ENCODE results near the gene FAM171A2. TPM values are rescaled to one million over a fixed set of nuclear protein-coding genes. Genes with fewer than 3 reads are reported as not detected.
A peak's percentile ranks its signal among the peaks of the same experiment; 100 is the strongest.

The FAM171A2 gene
- total RNA-seq, 4 donors from 2014 or later = 1.0 to 8.1 (median 5.2) TPM

- 70 to 72% methylated on average over 39 to 51 of the region's 77 CpGs for WGBS, 2 donors
- Histone ChIP-seq H3K27ac (no peak overlapping the region), H3K36me3 (peaks cover 0 to 38% (median 4%) of the 10 kb centered on the region in 3 donors), H3K9me3 (no peaks in the 10 kb centered on the region), H3K4me1 (no peaks in the 10 kb centered on the region), H3K4me3 (peak overlapping the region in 1 of 4 donors; percentile 51), H3K27me3 (no peaks in the 10 kb centered on the region)
- TF ChIP-seq EP300 (IDR thresholded peaks at IDR 0.05) (no peak), CTCF (IDR thresholded peaks at IDR 0.05) (peak in 3 of 5 experiments; percentile 16 to 44 (median 17))
- no peak for DNase-seq (ENCODE audit: low spot score in 2 of 2)
These were observed 8.8 kb downstream of the FAM171A2 start for GRCh38 chr17:44354582-44355561.

- peak overlapping the region in 2 of 4 donors; percentile 40 to 51 for H3K4me3 ChIP-seq
- no peaks in the 10 kb centered on the region for H3K9me3 ChIP-seq
- H3K27me3 ChIP-seq = no peaks in the 10 kb centered on the region
- WGBS, 2 donors = 63 to 75% methylated on average over 4 to 53 of the region's 98 CpGs
- no peak for DNase-seq (ENCODE audit: low spot score in 2 of 2)
- peak overlapping the region in 2 of 4 donors; percentile 45 to 72 for H3K27ac ChIP-seq
- peaks cover 0 to 48% (median 4%) of the 10 kb centered on the region in 3 donors for H3K36me3 ChIP-seq
- H3K4me1 ChIP-seq = no peaks in the 10 kb centered on the region
- TF ChIP-seq EP300 (IDR thresholded peaks at IDR 0.05) (no peak), POLR2A (IDR thresholded peaks at IDR 0.05) (no peak), CTCF (IDR thresholded peaks at IDR 0.05) (no peak)
These were observed 9.9 kb downstream of the FAM171A2 start for GRCh38 chr17:44353672-44354331.

- peak overlapping the region in 3 of 4 donors; percentile 33 to 72 (median 45) for H3K27ac ChIP-seq
- TF ChIP-seq POLR2A (IDR thresholded peaks at IDR 0.05) = no peak
- TF ChIP-seq CTCF (IDR thresholded peaks at IDR 0.05) = no peak
- TF ChIP-seq EP300 (IDR thresholded peaks at IDR 0.05) = no peak
- H3K4me1 ChIP-seq = no peaks in the 10 kb centered on the region
- DNase-seq (ENCODE audit: low spot score in 2 of 2) = no peak
- peak overlapping the region in 2 of 4 donors; percentile 40 to 51 for H3K4me3 ChIP-seq
- H3K9me3 ChIP-seq = no peaks in the 10 kb centered on the region
- H3K36me3 ChIP-seq = peaks cover 0 to 53% (median 4%) of the 10 kb centered on the region in 3 donors
- 50 to 62% methylated on average over 11 to 16 of the region's 22 CpGs for WGBS, 2 donors
- H3K27me3 ChIP-seq = no peaks in the 10 kb centered on the region
These were observed 10.6 kb downstream of the FAM171A2 start for GRCh38 chr17:44352828-44353671.

GRCh38 chr17:44351961-44352827 is 11.5 kb downstream of the FAM171A2 start:
- no peaks in the 10 kb centered on the region for H3K27me3 ChIP-seq
- no peak overlapping the region for H3K27ac ChIP-seq
- TF ChIP-seq CTCF (IDR thresholded peaks at IDR 0.05) = no peak
- TF ChIP-seq POLR2A (IDR thresholded peaks at IDR 0.05) = no peak
- TF ChIP-seq EP300 (IDR thresholded peaks at IDR 0.05) = no peak
- H3K9me3 ChIP-seq = no peaks in the 10 kb centered on the region
- no peak for DNase-seq (ENCODE audit: low spot score in 2 of 2)
- no peak overlapping the region for H3K4me3 ChIP-seq
- peaks cover 0 to 4% (median 2%) of the 10 kb centered on the region in 4 donors for H3K4me1 ChIP-seq
- H3K36me3 ChIP-seq = peaks cover 0 to 53% (median 4%) of the 10 kb centered on the region in 3 donors
- WGBS, 2 donors = 80 to 82% methylated on average over 19 to 32 of the region's 36 CpGs

Data from tibial nerve (tissue), 4 donors.